GM12873 (cell line): ENCODE data around the gene HIPK2.

Experiments used
- CTCF ChIP-seq: IDR thresholded peaks from 2 replicates; pipeline ENCODE4 v1.5.1; 2012; ENCODE audit warnings: low read depth, mild to moderate bottlenecking, moderate library complexity, low read length, control low read depth; ENCODE audit not compliant: insufficient read depth; ENCODE audit errors: missing control alignments

Gene HIPK2

GRCh38 chr7:139589474-139589873, 188.3 kb downstream of the HIPK2 start:
- no peak for TF ChIP-seq CTCF

- TF ChIP-seq CTCF = no peak
Measured at GRCh38 chr7:139588632-139589031, 189.2 kb downstream of the HIPK2 start.

GRCh38 chr7:139587535-139587934, 190.3 kb downstream of the HIPK2 start:
- no peak for TF ChIP-seq CTCF

- TF ChIP-seq CTCF = no peak
Measured at GRCh38 chr7:139586286-139586685, 191.5 kb downstream of the HIPK2 start.

GRCh38 chr7:139585042-139585441, 192.8 kb downstream of the HIPK2 start:
- TF ChIP-seq CTCF = no peak

- no peak for TF ChIP-seq CTCF
Measured at GRCh38 chr7:139583826-139584553, 193.8 kb downstream of the HIPK2 start.

GRCh38 chr7:139582671-139583155, 195.1 kb downstream of the HIPK2 start:
- no peak for TF ChIP-seq CTCF
